AG10803 (cell line): ENCODE results near the gene TMEM204.

Experiments used
- DNase-seq: peaks from one replicate; pipeline ENCODE4 v3.0.0; 2010; ENCODE audit warnings: low read depth
- H3K4me3 ChIP-seq: 2 replicates; pipeline ENCODE4 v1.5.1; 2011; ENCODE audit warnings: mild to moderate bottlenecking, low read length, control low read depth
- TF ChIP-seq, protein P1 (sequence below): conservative IDR thresholded peaks from 2 replicates; pipeline ENCODE4 v1.5.1; 2011; ENCODE audit warnings: mild to moderate bottlenecking, low read length, control low read depth, inconsistent platforms

Gene TMEM204

DNA sequence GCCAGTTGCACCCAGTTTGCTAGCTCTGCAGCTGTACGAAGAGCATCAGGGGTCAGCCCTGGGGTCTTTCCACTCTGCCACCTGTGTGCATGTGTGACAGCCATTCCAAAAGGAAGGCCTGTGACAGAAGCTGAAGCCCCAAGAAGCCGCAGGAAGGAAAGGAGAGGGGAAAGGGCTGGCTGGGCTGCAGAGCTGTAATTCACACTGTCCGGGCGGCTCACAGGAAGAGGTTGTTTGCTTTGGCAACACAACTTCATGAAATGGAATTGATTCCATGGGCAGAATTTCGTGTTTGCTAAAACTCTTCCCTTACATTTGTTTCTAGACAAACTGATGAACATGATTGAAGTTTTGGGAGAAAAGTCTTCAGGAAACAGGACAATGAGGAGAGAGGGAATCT, 14.8 kb downstream of the TMEM204 start:
- no peak overlapping the region for H3K4me3 ChIP-seq
- no peak for DNase-seq
- TF ChIP-seq, protein P1, sequence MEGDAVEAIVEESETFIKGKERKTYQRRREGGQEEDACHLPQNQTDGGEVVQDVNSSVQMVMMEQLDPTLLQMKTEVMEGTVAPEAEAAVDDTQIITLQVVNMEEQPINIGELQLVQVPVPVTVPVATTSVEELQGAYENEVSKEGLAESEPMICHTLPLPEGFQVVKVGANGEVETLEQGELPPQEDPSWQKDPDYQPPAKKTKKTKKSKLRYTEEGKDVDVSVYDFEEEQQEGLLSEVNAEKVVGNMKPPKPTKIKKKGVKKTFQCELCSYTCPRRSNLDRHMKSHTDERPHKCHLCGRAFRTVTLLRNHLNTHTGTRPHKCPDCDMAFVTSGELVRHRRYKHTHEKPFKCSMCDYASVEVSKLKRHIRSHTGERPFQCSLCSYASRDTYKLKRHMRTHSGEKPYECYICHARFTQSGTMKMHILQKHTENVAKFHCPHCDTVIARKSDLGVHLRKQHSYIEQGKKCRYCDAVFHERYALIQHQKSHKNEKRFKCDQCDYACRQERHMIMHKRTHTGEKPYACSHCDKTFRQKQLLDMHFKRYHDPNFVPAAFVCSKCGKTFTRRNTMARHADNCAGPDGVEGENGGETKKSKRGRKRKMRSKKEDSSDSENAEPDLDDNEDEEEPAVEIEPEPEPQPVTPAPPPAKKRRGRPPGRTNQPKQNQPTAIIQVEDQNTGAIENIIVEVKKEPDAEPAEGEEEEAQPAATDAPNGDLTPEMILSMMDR, result no peak

DNA sequence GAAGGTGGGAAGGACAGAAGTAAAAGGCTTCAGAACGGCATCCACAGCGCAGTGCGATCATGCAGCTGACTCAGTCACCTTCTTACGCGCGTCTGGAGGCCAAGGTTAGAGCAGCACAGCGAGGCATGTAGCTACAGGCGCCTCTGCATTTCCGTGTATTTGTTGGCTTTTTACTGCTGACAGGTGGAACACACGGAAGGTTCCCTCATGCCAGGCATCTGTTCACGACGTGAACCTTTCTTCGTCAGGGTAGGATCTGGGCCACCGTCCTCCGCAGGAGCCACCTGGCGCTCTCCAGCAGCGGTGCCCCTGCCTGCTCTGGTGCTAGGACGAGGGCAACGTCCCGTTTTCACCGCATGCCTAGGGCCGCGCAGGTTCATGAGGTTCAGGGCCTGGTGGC, 15.3 kb downstream of the TMEM204 start:
- no peak for DNase-seq
- TF ChIP-seq, protein P1, result no peak
- no peak overlapping the region for H3K4me3 ChIP-seq

DNA sequence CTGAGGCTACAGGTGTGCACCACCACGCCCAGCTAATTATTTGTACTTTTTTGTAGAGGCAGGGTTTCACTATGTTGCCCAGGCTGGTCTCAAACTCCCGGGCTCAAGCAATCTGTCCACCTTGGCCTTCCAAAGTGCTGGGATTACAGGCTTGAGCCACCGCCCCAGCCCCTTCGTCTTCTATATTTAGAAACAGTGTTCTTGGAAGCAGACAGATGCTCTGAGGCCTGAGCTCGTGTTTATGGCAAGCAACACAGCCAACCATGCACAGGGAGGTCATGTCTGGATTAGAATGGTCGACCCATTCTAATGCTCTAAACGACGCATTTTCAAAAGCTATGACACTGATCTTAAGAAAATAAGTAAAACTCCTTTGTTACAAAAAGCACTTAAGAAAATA, 16.6 kb downstream of the TMEM204 start:
- TF ChIP-seq, protein P1, result no peak
- no peak for DNase-seq
- no peak overlapping the region for H3K4me3 ChIP-seq

DNA sequence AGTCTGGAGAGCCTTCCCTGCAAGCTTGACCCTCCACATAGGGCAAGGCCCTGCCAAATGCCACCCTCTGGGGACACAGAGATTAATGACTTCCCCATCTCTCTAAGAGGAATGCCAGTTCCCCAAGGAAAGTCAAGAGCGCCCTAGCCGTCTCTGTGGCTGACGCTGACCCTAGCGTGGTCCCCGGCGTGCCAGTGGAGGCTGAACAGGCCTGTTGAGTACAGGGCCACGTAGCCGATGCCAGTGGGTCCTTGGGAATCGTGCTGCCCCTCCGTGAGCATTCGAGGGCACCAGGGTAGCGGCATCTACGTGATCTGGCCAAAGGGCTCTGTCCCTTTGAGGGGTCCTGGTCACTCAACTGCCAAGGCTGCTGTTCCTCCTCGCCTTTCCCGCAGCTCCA, 17.2 kb downstream of the TMEM204 start:
- DNase-seq, result no peak
- TF ChIP-seq, protein P1, result no peak
- H3K4me3 ChIP-seq, result no peak overlapping the region

DNA sequence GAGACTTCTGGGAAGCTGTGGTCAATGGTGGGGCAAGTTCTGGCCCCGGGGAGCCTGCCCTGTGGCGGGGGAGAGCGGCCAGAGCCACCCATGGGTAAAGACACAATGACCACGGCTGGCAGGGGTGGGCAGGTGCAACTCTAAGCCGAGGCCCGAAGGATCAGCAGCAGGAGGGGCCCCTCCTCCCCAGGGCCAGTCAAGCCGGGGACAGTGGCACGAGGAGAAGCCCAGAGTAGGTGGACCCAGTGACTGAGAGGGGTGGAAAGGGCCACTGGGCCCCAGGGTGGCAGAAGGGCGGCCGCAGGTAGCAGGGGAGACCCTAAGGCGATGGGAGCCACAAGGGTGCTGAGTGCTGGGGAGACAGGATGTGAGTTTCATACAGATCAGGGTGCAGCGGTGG, 17.7 kb downstream of the TMEM204 start:
- TF ChIP-seq, protein P1, result no peak
- no peak for DNase-seq
- H3K4me3 ChIP-seq, result no peak overlapping the region

DNA sequence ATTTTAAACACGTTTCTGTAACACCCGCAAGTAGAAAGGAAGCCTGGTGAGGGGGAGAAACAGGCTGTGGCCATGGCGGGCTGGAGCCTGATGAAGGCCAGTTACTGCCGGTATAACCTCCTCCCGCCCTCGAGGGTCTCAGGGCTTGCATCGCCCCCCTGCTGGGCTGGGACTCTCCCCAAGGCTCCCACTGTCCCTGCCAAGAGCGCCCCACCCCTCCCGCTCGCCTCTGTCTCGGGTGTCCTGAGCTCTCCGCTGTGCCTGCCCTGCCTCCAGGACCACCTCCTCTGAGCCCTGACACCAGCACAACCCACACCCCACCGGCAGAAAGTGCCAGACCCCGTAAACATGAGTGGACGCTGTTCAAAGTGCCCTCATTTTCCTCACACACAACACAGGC, 18.7 kb downstream of the TMEM204 start:
- DNase-seq, result no peak
- TF ChIP-seq, protein P1, result no peak
- no peak overlapping the region for H3K4me3 ChIP-seq

DNA sequence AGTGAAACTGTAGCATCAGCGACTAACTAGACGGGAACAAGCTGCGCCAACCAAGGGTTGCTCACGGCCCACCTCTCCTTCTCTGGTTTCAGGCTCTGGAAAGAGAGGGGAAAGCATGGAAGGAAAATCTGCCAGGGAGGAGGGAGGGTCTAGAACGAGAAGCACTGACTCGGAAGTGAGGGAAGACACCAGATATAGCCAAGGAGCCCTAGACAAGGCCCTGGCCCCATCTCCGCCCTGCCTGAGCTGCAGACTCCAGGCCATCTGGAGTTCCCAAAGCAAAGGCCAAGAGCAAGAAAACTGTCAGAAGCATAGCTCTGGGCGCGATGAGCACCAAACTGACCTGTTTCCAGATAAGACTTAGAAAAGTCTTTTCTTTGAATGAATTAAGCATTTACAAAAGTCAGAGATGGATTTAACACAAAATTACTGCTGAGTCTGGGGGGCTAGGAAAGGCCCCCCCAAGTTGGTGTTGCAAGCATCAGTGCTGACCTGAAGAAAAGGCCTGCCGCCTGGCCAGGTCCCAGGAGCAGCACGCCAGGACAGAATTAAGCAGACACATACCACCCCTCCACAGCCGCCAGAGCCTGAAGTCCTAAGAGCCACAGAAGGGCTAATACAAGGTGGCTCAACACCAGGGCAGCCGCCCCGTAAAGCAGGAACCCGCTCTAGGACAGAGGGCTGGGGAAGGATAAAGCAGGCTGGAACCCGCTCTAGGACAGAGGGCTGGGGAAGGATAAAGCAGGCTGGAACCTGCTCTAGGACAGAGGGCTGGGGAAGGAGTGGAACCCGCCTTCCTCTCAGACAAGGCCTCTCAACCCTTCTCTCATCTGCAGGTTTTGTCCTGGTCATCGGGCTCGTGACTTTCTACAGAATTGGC, 20.7 kb downstream of the TMEM204 start:
- no peak overlapping the region for H3K4me3 ChIP-seq
- DNase-seq, result no peak
- TF ChIP-seq, protein P1, result no peak
